22Rv1 (cell line): ENCODE results near the gene RPP25L.

Source experiments
- CTCF ChIP-seq: fragments of 450-650 bp; IDR thresholded peaks from 2 replicates; pipeline ENCODE4 v1.5.1; 2017; ENCODE audit warnings: mild to moderate bottlenecking
- ZFX ChIP-seq: fragments of 450-650 bp; IDR thresholded peaks from 2 replicates; pipeline ENCODE4 v1.6.1; 2017; ENCODE audit warnings: antibody characterized with exemption, borderline replicate concordance

GRCh38 chr9:34635556-34635955 is 23.7 kb upstream of the RPP25L start:
- TF ChIP-seq CTCF (no peak), ZFX (no peak)
